ENCODE data around the gene PPP1R9A. TPM values are rescaled to one million over a fixed set of nuclear protein-coding genes. Genes with fewer than 3 reads are reported as not detected.

PPP1R9A gene
- total RNA-seq, 1 donor = under 0.01 TPM

DNA sequence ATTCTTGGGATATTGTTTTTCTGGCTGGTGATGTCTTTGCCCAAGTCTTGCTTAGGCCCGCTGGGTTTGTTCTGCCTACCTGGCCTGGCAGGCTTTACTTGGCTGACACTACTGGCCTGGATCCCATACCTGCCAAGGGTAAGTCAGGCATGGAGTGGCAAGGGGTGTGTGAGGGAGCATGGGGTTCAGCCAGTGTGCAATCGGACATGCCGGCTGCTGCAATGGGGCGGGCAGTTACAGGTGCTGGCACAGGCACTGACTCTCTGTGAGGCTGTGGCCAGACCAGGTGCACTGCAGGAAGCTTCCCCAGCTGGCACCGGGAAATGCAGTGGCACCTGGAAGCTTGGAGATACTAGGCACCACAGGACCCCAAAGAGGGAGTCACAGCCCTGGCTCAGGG lies 248.6 kb downstream of the PPP1R9A start:
- H3K4me3 ChIP-seq (ENCODE audit: low read depth, low read length) = no peak overlapping the region
- TF ChIP-seq CTCF (IDR thresholded peaks at IDR 0.05; ENCODE audit: insufficient read depth, low read depth, low read length) = no peak
- DNase-seq (ENCODE audit: low read depth) = no peak

DNA sequence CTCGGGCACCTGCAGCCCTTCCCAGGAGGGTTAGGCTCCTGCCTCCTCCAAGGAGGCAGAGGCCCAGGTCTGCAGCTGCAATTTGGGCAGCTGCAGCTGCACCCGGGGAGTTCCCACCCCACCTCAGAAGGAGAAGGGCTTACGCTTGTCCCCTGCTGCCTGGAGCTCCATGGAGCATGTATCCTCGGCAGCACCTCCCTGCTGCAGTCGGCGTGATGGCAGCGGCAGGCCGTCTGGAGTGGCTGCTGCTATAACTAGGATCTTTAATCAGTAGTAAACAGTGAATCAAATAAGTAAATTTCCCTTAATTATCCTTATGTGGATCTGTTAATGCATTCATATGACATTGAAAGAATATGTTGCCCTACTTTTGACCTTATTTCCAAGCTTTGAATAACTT lies 250.0 kb downstream of the PPP1R9A start:
- TF ChIP-seq CTCF (IDR thresholded peaks at IDR 0.05; ENCODE audit: insufficient read depth, low read depth, low read length) = no peak
- H3K4me3 ChIP-seq (ENCODE audit: low read depth, low read length) = no peak overlapping the region
- no peak for DNase-seq (ENCODE audit: low read depth)

DNA sequence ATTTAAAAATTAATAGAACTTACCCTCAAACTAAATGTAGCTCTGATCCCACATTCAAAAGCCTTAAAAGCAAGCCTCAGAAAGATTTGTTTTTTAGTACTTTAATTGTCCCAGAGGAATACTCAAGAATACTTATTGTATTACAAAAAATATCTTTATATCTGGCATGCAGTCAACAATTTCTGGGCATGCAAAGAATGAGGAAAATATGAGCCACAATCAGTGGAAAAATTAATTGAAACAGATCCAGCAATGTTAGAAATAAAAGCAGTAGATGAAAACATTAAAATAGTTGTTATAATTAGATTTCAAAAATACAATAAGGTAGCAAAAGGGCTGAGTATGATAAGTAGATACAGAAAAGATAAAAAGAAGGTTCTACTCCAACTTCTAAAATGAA lies 262.3 kb downstream of the PPP1R9A start:
- no peak for TF ChIP-seq CTCF (IDR thresholded peaks at IDR 0.05; ENCODE audit: insufficient read depth, low read depth, low read length)
- no peak overlapping the region for H3K4me3 ChIP-seq (ENCODE audit: low read depth, low read length)
- no peak for DNase-seq (ENCODE audit: low read depth)

GRCh38 chr7:95172420-95172819 lies 265.0 kb downstream of the PPP1R9A start:
- H3K4me3 ChIP-seq (ENCODE audit: low read depth, low read length) = no peak overlapping the region
- DNase-seq (ENCODE audit: low read depth) = no peak
- no peak for TF ChIP-seq CTCF (IDR thresholded peaks at IDR 0.05; ENCODE audit: insufficient read depth, low read depth, low read length)

- DNase-seq (ENCODE audit: low read depth) = peak; percentile 2
- no peak for TF ChIP-seq CTCF (IDR thresholded peaks at IDR 0.05; ENCODE audit: insufficient read depth, low read depth, low read length)
- no peak overlapping the region for H3K4me3 ChIP-seq (ENCODE audit: low read depth, low read length)
Measured at GRCh38 chr7:95190515-95190914, 283.1 kb downstream of the PPP1R9A start.

DNA sequence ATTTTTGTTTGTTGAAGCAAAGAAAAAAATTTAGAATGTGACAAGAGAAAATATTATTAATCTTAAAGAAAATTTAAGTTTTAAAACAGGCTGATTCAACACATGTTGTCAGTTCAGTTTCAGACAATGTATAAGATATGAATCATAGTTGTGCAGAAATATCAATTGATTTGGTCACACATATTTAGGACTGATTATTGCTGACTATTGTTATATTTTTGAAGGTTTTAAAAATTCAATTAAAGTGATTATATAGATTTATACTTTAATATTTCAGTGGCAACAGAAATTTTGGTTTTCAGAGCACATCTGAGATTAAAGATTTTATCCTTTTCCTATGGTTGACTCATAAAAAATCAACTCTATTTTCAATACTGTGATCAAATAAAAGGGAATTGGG lies 284.4 kb downstream of the PPP1R9A start:
- no peak for TF ChIP-seq CTCF (IDR thresholded peaks at IDR 0.05; ENCODE audit: insufficient read depth, low read depth, low read length)
- no peak for DNase-seq (ENCODE audit: low read depth)
- no peak overlapping the region for H3K4me3 ChIP-seq (ENCODE audit: low read depth, low read length)

DNA sequence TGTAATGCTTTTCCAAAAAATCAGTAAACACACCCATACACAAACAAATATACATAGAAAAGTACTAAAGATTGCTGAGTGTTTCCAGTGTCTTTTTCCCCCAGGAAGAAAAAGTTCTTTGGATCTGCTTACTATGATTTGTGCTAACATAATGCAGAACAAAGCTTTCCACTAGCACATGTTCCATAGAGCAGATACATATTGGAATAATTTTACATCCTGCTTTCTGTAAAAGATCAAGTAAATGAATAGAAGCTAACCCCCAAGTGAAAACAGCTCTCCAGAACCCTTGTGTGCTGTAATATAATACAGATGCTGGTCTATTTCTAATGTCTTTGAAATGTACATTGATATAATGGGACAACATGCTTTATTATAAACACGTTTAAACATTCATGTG lies 291.5 kb downstream of the PPP1R9A start:
- no peak for TF ChIP-seq CTCF (IDR thresholded peaks at IDR 0.05; ENCODE audit: insufficient read depth, low read depth, low read length)
- H3K4me3 ChIP-seq (ENCODE audit: low read depth, low read length) = no peak overlapping the region
- no peak for DNase-seq (ENCODE audit: low read depth)

All from fibroblast of villous mesenchyme (primary cell).